ENCODE measurements around the gene IL1RAPL1.
A peak's percentile ranks its signal among the peaks of the same experiment; 100 is the strongest.

Gene IL1RAPL1

DNA sequence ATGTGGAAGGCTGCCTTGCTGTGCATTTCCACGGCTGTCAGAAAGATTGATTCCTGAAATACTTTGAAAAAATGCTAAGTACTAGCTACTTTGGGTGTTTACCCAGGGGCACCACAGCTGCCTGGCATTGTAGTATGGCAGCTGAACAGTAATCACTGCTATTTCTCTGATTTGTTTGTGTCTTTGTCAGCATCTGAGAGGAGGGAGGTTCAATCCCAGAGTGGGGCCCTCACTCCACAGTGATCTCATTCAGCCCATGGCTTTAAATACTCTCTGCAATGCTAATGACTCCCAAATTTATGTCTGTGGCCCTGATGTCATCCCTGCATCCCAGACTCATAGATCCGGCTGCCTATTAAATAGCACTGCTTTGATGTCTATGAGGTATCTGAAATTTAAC, 1052.9 kb downstream of the IL1RAPL1 start:
- peak in 3 of 56 donors; percentile 0 to 6 (median 0) for DNase-seq

GRCh38 chrX:29641461-29641860, 1054.2 kb downstream of the IL1RAPL1 start:
- no peak for DNase-seq

GRCh38 chrX:29643181-29643580, 1055.9 kb downstream of the IL1RAPL1 start:
- DNase-seq: no peak

GRCh38 chrX:29648161-29648560, 1060.9 kb downstream of the IL1RAPL1 start:
- no peak for DNase-seq

GRCh38 chrX:29652484-29652883, 1065.2 kb downstream of the IL1RAPL1 start:
- no peak for DNase-seq

- DNase-seq: no peak
These were observed 1066.5 kb downstream of the IL1RAPL1 start for GRCh38 chrX:29653721-29654120.

DNA sequence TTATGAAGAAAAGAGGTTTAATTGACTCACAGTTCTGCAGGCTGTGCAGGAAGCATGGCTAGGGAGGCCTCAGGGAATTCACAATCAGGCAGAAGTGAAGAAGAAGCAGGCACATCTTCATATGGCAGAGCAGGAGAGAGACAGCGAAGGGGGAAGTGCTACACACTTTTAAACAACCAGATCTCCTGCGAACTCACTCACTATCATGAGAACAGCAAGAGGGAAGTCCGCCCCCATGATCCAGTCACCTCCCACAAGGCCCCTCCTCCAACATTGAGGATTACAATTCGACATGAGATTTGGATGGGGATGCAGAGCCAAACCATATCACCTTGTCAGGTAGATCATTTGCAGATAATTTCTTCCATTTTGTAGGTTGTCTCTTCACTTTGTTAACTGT, 1072.7 kb downstream of the IL1RAPL1 start:
- DNase-seq: no peak

DNA sequence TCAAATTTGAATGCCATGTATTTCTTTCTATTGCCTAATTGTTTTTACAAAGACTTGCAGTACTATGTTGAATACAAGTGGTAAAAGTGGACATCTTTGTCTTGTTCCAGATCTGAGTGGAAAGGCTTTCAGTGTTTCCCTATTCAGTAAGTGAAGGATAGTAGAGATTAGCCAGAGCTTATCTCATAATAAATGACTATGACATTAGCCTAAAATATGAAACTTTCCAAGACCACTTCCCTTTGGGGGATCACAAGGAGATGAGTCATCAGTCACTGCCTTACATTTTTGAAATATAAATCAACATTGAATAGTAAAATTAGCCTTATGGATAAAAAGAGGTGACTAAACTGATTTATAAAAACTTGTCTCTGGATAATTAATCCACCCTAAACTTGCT, 1074.0 kb downstream of the IL1RAPL1 start:
- no peak for DNase-seq

GRCh38 chrX:29662101-29662500, 1074.9 kb downstream of the IL1RAPL1 start:
- DNase-seq: no peak

GRCh38 chrX:29662759-29663503, 1075.7 kb downstream of the IL1RAPL1 start:
- peak in 1 of 56 donors; percentile 20 for DNase-seq

GRCh38 chrX:29665532-29665931, 1078.3 kb downstream of the IL1RAPL1 start:
- DNase-seq: no peak

- DNase-seq: no peak
These were observed 1079.1 kb downstream of the IL1RAPL1 start for GRCh38 chrX:29666366-29666765.

DNA sequence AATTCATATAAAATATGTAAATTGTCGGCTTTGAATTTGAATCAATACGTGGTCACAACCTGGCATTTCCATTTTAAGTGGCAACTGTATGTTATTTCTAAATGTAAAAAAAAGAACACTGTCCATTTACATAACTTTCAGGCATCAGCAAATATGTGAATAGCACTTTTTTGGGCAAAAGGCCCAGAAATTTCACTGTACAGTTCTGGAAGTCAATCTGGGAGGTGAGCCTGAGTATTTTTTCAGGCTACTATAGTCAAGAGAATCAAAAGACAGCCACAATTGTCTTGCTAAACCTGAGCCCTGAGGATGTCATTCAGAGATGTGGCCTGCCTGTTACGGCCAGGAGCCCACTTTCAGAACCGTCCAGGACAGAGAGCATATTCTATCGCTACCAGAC, 1084.2 kb downstream of the IL1RAPL1 start:
- DNase-seq: no peak

GRCh38 chrX:29687687-29688086, 1100.4 kb downstream of the IL1RAPL1 start:
- no peak for DNase-seq

DNA sequence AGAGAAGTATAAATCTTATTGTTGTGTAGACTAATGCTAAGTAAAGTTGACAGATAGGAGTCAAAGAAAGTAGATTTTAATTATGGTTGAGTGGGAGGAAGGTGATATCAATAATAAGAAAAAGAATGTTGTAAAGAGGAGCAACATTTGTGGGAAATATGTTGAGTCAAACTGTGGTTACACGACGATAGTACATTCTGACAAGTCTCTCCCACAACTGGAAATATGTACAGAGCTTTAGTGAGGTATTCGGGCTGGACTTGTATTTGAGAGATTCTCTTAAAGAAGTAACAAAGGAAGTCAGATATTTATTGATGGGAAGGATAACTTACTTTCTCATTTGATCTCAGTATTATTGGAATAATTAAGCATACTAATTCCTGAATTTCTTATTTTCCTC, 1102.8 kb downstream of the IL1RAPL1 start:
- DNase-seq: no peak

GRCh38 chrX:29691044-29691443, 1103.8 kb downstream of the IL1RAPL1 start:
- DNase-seq: no peak

GRCh38 chrX:29693912-29694311, 1106.7 kb downstream of the IL1RAPL1 start:
- no peak for DNase-seq

DNA sequence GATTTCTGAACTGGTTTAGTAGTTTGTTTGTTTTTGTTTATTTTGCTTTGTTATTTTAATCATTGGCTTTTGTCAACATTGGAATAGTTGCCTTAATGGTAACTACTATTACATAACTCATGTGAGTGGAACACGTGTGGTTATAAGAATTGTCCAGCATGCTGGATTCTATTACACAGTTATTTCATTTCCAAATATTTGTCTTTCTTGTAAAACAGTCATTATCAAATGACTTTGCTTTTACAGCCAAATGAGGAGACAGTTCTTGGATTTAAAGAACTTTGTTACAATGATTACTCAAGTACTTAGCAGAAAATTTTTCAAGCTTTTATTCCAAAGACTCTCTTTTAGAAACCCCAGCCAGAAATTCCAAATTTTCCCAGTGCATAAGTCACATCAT, 1112.0 kb downstream of the IL1RAPL1 start:
- no peak for DNase-seq

- DNase-seq: no peak
These were observed 1119.8 kb downstream of the IL1RAPL1 start for GRCh38 chrX:29707088-29707487.

DNA sequence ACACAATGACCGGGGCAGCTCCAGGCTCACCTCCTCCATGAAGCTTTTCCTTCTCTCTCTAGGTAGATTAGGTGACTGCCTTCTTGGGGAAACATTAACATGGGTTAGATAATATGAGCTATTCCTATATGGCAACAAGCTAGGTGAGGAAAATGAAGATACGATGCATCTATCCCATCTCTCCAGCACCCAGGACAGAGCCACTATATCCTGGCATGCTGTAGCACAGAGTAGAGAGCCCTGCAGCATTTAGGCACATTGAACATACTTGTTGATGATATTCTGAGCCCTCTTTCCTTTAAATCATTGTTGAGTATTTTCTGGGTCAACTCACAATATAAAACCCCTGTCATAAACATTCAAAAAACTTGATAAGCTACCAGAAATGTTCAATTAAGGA, 1133.9 kb downstream of the IL1RAPL1 start:
- no peak for DNase-seq

- DNase-seq: no peak
These were observed 1137.1 kb downstream of the IL1RAPL1 start for GRCh38 chrX:29724316-29724715.

DNA sequence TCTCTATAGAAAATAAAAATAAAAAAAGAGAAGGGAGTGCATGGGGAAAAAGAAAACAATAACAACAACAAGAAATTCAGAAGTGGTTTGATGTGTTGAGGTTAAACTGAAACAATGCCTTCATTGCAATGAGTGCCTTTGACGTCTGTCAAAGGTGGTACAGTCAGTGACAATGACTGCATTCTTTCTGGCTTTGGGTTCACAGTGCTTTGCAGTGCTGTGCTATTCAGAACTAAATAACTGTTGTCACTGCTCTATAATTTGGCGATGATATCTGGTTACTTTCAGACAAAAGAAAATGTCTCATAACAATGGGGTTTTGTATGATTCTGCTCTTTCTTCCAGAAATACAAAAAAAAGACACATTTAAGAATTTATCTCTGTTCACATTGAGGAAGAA, 1139.6 kb downstream of the IL1RAPL1 start:
- peak in 19 of 56 donors; percentile 0 to 36 (median 2) for DNase-seq

GRCh38 chrX:29728639-29729038, 1141.4 kb downstream of the IL1RAPL1 start:
- DNase-seq: no peak

DNA sequence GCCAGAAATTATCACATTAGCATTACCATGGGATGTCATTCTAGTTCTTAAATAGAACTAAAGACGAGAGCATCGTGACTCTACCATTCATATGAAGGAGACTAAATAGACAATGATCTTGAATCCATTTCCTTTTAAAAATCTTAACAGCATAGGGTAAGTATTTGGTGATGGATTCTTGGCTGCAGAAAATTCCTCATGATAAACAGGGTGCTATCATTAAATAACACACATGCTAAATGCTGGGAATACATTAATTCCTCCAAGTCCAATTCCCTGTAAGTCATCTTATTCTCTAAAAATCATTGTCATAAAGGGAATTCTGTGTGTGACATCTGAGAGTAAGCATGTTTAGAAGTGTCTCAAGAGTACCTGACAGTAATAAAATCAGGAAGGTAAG, 1157.7 kb downstream of the IL1RAPL1 start:
- DNase-seq: no peak
